DOHH2 (cell line): ENCODE results near the gene CLIC3.

Experiments used
- H3F3A ChIP-seq: fragments of 200-600 bp; sonication (generic), shearing (Covaris generic); 2 replicates; pipeline ENCODE4 v1.6.0; 2016; ENCODE audit warnings: antibody characterized with exemption, mild to moderate bottlenecking; ENCODE audit not compliant: control insufficient read depth, insufficient read depth
- H3K27ac ChIP-seq: fragments of 200-600 bp; sonication (generic); 2 replicates; pipeline ENCODE4 v1.5.1; 2014; ENCODE audit warnings: low read depth, mild to moderate bottlenecking, low read length, moderate library complexity
- H3K27me3 ChIP-seq: fragments of 200-600 bp; sonication (generic); 2 replicates; pipeline ENCODE4 v1.6.1; 2014; ENCODE audit warnings: mild to moderate bottlenecking, low read length, mixed read lengths; ENCODE audit not compliant: control insufficient read depth
- H3K36me3 ChIP-seq: fragments of 200-600 bp; sonication (generic); 2 replicates; pipeline ENCODE4 v1.6.1; 2014; ENCODE audit warnings: mild to moderate bottlenecking, low read length, moderate library complexity, mixed read lengths; ENCODE audit not compliant: control insufficient read depth
- H3K4me1 ChIP-seq: fragments of 200-600 bp; sonication (generic); 2 replicates; pipeline ENCODE4 v1.6.1; 2014; ENCODE audit warnings: mild to moderate bottlenecking, low read length, mixed read lengths; ENCODE audit not compliant: control insufficient read depth
- H3K4me2 ChIP-seq: fragments of 200-600 bp; sonication (generic); 2 replicates; pipeline ENCODE4 v1.6.0; 2014; ENCODE audit warnings: mild to moderate bottlenecking, low read length, moderate library complexity
- H3K4me3 ChIP-seq: fragments of 200-600 bp; sonication (generic); 2 replicates; pipeline ENCODE4 v1.5.1; 2014; ENCODE audit warnings: mild to moderate bottlenecking, low read length, mixed read lengths
- H3K79me2 ChIP-seq: fragments of 200-600 bp; sonication (generic); 2 replicates; pipeline ENCODE4 v1.6.1; 2014; ENCODE audit warnings: mild to moderate bottlenecking, low read length, mixed read lengths; ENCODE audit not compliant: control insufficient read depth
- H3K9me2 ChIP-seq: fragments of 200-600 bp; sonication (generic); replicated peaks from 2 replicates; pipeline ENCODE4 v1.6.1; 2014; ENCODE audit warnings: mild to moderate bottlenecking, low read length, mixed read lengths; ENCODE audit not compliant: control insufficient read depth
- H3K9me3 ChIP-seq: fragments of 200-600 bp; sonication (generic); 2 replicates; pipeline ENCODE4 v1.6.1; 2014; ENCODE audit warnings: antibody characterized with exemption, low read length, mixed read lengths; ENCODE audit not compliant: control insufficient read depth, insufficient read depth
- H4K20me1 ChIP-seq: fragments of 200-600 bp; sonication (generic); 2 replicates; pipeline ENCODE4 v1.6.0; 2014; ENCODE audit warnings: low read depth, mild to moderate bottlenecking, antibody characterized with exemption, low read length, moderate library complexity; ENCODE audit not compliant: control insufficient read depth, insufficient read depth
- CTCF ChIP-seq: fragments of 200-600 bp; sonication (generic); IDR thresholded peaks from one replicate; pipeline ENCODE4 v1.5.1; 2014; ENCODE audit warnings: antibody characterized with exemption, mild to moderate bottlenecking, low read depth, low read length; ENCODE audit not compliant: poor library complexity, severe bottlenecking
- EZH2phosphoT487 ChIP-seq: fragments of 200-600 bp; sonication (generic); IDR thresholded peaks from 2 replicates; pipeline ENCODE4 v1.6.1; 2017; ENCODE audit warnings: borderline replicate concordance, mild to moderate bottlenecking, antibody characterized with exemption, low read length, moderate library complexity, mixed read lengths

CLIC3 gene

DNA sequence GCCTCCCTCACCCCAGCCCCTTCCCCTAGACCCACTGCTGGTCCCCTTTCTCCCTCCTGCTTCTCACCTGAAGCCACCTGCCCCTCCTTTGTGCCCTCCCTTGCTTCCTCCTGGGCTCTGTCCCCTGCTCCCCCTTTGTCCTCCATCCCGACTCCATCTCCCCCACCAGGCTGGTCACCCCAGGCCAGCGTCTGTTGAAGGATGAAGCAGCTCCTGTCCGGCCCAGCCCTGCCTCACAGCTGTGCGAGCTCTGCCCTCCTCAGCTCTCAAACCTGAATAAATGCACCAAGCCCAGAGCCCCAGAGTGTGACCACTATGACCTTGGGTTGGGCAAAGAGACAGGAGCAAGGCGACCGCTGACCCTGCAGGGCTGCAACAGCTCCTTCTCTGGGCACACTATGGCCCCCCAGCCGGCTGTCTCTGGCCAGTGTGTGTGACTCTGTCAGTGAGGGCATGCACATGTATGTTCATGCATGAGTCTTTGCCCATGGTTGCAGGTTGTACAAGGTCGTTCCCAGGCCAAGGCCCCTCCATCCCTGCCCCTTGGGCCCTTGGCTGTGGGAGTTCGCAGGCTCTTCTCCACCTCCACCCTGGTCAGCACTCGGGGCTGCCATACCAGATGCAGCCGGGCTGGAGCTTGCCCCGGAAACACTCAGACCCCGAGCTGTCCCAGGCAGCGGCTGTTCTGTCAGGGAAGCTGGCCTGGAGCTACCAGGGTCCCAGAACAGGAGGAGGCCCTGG is 41.0 kb downstream of the CLIC3 start:
- H3K27ac ChIP-seq, result no peak overlapping the region
- no peaks in the 10 kb centered on the region for H3F3A ChIP-seq
- TF ChIP-seq CTCF (no peak), EZH2phosphoT487 (no peak)
- H3K36me3 ChIP-seq, result no peaks in the 10 kb centered on the region
- no peaks in the 10 kb centered on the region for H3K79me2 ChIP-seq
- H3K9me2 ChIP-seq, result no peaks in the 10 kb centered on the region
- no peaks in the 10 kb centered on the region for H4K20me1 ChIP-seq
- peaks cover 6% of the 10 kb centered on the region for H3K4me1 ChIP-seq
- H3K4me3 ChIP-seq, result no peak overlapping the region
- no peak overlapping the region for H3K4me2 ChIP-seq
- H3K9me3 ChIP-seq, result no peaks in the 10 kb centered on the region
- no peaks in the 10 kb centered on the region for H3K27me3 ChIP-seq

DNA sequence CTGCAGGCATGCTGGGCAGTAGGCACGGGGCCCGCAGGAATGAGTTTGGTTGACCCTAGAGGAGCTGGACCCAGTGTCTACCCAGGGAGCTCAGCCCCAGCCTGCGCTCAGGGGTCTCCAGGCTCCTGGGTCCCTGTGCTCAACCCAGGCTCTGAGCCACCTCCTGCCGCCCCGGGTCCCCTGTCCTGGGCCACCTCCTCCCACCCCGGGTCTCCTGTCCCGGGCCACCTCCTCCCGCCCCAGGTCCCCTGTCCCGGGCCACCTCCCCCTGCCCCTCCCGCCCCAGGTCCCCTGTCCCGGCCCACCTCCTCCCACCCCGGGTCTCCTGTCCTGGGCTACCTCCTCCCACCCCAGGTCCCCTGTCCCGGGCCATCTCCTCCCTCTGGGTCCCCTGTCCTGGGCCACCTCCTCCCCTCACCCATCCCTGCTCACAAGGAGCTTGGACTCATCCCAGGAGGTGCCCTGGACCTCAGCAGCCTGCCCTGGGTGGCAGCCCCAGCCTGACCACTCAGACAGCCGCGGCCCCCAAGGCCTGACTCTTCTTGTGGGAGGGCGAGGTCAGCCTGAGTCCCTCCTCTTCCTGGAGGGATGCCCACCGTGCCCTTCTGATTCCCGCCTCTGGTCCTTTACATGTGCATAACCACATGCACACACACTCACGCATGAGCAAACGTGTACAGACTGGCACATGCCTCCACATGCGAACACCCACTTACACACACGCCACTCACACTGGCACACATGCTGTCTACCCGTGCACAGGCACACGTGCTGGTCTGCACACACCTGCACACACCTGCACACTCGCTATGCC is 41.9 kb downstream of the CLIC3 start:
- H3K9me2 ChIP-seq, result no peaks in the 10 kb centered on the region
- peaks cover 9% of the 10 kb centered on the region for H3K4me1 ChIP-seq
- H3K36me3 ChIP-seq, result no peaks in the 10 kb centered on the region
- H3K27ac ChIP-seq, result no peak overlapping the region
- no peaks in the 10 kb centered on the region for H4K20me1 ChIP-seq
- no peak for TF ChIP-seq EZH2phosphoT487
- no peak for TF ChIP-seq CTCF
- H3K9me3 ChIP-seq, result no peaks in the 10 kb centered on the region
- H3K27me3 ChIP-seq, result no peaks in the 10 kb centered on the region
- H3K79me2 ChIP-seq, result no peaks in the 10 kb centered on the region
- H3K4me2 ChIP-seq, result no peak overlapping the region
- no peak overlapping the region for H3K4me3 ChIP-seq
- H3F3A ChIP-seq, result no peaks in the 10 kb centered on the region

DNA sequence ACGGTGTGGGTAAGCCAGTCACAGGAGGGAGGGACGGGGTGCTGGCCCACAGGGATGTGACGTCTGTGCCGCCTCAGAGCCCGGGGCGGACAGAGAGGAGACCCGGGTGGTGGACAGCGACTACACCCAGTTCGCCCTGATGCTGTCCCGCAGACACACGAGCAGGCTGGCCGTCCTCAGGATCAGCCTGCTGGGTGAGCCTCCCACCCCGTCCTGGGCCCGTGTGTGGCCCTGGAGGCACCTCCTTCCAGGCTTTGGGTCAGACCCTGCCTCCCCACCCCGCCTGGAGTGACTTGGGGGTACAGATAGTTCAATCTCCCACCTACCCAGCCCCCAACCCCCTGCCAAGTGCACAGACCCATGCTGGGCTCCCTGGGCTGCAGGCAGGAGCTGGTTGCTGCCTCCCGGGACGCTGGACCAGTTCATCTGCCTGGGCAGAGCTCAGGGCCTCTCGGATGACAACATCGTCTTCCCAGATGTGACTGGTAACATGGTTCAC is 42.5 kb downstream of the CLIC3 start:
- no peaks in the 10 kb centered on the region for H3K79me2 ChIP-seq
- H4K20me1 ChIP-seq, result no peaks in the 10 kb centered on the region
- H3F3A ChIP-seq, result no peaks in the 10 kb centered on the region; the same call in 1 of the 2 replicates
- H3K9me3 ChIP-seq, result no peaks in the 10 kb centered on the region
- no peak overlapping the region for H3K4me2 ChIP-seq
- H3K36me3 ChIP-seq, result no peaks in the 10 kb centered on the region
- no peak overlapping the region for H3K27ac ChIP-seq
- H3K27me3 ChIP-seq, result no peaks in the 10 kb centered on the region
- H3K9me2 ChIP-seq, result no peaks in the 10 kb centered on the region
- no peak overlapping the region for H3K4me3 ChIP-seq
- TF ChIP-seq EZH2phosphoT487 (no peak), CTCF (no peak)
- peaks cover 15% of the 10 kb centered on the region for H3K4me1 ChIP-seq
